Loucy (cell line): ENCODE data around the gene CD72.

Experiments
- EZH2phosphoT487 ChIP-seq: fragments of 200-600 bp; IDR thresholded peaks from 2 replicates; pipeline ENCODE4 v1.6.1; 2018; ENCODE audit warnings: antibody characterized with exemption, mild to moderate bottlenecking, moderate library complexity, borderline replicate concordance
- TF ChIP-seq, protein P1 (sequence below): fragments of 200-600 bp; sonication (generic); conservative IDR thresholded peaks from 2 replicates; pipeline ENCODE4 v1.5.1; 2014; ENCODE audit warnings: mild to moderate bottlenecking, antibody characterized with exemption, low read length

DNA sequence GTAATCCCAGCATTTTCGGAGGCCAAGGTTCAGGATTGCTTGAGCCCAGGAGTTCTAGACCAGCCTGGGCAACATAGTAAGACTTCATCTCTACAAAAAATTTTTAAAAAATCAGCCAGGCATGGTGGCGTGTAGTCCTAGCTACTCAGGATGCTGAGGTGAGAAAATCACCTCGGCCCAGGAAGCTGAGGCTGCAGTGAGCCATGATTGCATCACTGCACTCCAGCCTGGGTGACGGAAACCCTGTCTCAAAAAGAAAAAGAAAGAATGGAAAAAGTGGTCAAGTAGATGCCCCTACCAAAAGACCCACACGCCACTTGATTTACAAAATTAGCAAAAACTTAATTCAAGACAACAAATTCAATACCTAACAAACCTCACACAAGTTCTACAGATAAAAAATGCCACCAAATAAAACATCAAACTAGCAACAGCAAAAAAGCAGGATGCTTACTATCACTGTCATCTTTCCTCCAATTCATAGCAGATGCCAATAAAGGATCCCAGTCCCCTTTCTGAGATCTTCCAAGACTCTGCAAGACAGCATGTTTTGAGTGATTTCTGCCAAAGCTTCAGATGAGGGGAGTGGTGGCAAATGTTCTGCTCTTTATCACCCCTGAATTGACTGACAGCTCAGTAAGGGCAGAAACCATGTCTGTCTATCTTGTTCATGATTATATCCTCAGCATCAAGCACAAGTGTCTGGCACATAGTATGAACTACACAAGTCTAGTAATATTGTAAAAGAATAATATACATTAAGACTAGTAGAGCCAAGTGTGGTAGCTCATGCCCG is 47.3 kb downstream of the CD72 start:
- TF ChIP-seq, protein P1, sequence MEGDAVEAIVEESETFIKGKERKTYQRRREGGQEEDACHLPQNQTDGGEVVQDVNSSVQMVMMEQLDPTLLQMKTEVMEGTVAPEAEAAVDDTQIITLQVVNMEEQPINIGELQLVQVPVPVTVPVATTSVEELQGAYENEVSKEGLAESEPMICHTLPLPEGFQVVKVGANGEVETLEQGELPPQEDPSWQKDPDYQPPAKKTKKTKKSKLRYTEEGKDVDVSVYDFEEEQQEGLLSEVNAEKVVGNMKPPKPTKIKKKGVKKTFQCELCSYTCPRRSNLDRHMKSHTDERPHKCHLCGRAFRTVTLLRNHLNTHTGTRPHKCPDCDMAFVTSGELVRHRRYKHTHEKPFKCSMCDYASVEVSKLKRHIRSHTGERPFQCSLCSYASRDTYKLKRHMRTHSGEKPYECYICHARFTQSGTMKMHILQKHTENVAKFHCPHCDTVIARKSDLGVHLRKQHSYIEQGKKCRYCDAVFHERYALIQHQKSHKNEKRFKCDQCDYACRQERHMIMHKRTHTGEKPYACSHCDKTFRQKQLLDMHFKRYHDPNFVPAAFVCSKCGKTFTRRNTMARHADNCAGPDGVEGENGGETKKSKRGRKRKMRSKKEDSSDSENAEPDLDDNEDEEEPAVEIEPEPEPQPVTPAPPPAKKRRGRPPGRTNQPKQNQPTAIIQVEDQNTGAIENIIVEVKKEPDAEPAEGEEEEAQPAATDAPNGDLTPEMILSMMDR = no peak
- TF ChIP-seq EZH2phosphoT487 = no peak
